Vagina (tissue), 2 donors: Measurements from ENCODE around the gene IL31RA.

ENCODE experiments used
- POLR2A ChIP-seq, 2 donors: fragments of 450-650 bp; IDR thresholded peaks; one replicate each; pipeline ENCODE4 v1.6.1; 2017; ENCODE audit warnings: antibody characterized with exemption in 2 of 2, mild to moderate bottlenecking in 2 of 2, moderate library complexity in 2 of 2
- TF ChIP-seq, protein P1 (sequence below), 3 experiments: fragments of 450-650 bp in 2 of 3; fragments of 200-600 bp in 1 of 3; sonication (generic) in 1 of 3; IDR thresholded peaks; one replicate each; pipeline ENCODE4 v1.5.1; 2017 to 2019; ENCODE audit warnings: antibody characterized with exemption in 3 of 3, mild to moderate bottlenecking in 2 of 3, moderate library complexity in 2 of 3

DNA sequence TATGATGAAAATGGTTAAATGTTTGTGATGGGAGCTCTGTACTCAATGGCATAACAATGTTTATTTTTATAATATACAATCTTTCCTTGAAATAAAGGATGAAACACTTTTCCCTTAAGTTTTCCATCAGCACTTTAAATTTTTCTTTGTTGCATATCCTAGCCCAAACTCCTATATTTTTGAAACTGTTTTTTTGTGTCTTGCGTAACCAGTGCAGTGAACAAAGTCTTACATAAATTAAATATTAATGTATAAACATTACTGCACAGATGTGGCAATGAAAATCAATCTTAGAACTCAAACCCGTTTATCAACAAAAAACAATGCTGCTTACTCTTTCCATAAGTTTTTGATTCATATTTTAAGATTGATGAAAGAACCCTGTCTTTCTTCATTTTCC is 34.1 kb upstream of the IL31RA start:
- TF ChIP-seq, protein P1, sequence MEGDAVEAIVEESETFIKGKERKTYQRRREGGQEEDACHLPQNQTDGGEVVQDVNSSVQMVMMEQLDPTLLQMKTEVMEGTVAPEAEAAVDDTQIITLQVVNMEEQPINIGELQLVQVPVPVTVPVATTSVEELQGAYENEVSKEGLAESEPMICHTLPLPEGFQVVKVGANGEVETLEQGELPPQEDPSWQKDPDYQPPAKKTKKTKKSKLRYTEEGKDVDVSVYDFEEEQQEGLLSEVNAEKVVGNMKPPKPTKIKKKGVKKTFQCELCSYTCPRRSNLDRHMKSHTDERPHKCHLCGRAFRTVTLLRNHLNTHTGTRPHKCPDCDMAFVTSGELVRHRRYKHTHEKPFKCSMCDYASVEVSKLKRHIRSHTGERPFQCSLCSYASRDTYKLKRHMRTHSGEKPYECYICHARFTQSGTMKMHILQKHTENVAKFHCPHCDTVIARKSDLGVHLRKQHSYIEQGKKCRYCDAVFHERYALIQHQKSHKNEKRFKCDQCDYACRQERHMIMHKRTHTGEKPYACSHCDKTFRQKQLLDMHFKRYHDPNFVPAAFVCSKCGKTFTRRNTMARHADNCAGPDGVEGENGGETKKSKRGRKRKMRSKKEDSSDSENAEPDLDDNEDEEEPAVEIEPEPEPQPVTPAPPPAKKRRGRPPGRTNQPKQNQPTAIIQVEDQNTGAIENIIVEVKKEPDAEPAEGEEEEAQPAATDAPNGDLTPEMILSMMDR (IDR thresholded peaks at IDR 0.05): no peak
- no peak for TF ChIP-seq POLR2A (IDR thresholded peaks at IDR 0.05)
